OCI-M1 (cell line): Measurements from ENCODE around the gene ATP9B.
A peak's percentile ranks its signal among the peaks of the same experiment; 100 is the strongest.

ENCODE experiments used
- DNase-seq: peaks from one replicate; lab custom pipeline; 2025; lab: John Stamatoyannopoulos, UW

The ATP9B gene

GRCh38 chr18:79396431-79397246 is 327.4 kb downstream of the ATP9B start:
- DNase-seq = peak; percentile 32

DNA sequence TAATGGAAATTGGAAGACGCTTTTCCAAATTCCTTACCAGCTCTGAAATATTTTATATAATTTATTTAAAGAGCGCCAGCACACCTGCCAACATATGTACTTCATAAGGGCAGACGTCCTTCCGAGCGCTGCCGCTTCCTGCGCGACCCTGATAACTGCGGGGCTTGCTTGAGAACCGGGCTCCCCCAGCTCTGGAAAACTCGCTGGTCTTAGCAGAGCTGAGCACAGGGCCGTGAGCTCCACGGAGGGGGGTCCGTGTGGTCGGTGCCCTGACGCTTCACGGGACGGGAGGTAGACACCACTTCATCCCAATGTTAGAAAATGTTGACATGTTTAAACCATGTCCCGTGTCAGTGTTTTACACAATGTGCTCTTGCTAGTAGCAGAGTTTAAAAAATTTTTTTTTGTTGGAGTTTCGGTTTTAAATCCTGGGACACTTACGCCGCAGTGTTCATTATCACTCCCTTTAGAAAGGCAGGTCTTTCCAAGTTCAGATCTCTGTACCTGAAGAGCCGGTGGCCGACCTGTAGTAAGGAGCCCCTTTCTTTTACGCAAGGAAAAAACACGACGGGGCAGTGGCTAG is 328.1 kb downstream of the ATP9B start:
- no peak for DNase-seq

DNA sequence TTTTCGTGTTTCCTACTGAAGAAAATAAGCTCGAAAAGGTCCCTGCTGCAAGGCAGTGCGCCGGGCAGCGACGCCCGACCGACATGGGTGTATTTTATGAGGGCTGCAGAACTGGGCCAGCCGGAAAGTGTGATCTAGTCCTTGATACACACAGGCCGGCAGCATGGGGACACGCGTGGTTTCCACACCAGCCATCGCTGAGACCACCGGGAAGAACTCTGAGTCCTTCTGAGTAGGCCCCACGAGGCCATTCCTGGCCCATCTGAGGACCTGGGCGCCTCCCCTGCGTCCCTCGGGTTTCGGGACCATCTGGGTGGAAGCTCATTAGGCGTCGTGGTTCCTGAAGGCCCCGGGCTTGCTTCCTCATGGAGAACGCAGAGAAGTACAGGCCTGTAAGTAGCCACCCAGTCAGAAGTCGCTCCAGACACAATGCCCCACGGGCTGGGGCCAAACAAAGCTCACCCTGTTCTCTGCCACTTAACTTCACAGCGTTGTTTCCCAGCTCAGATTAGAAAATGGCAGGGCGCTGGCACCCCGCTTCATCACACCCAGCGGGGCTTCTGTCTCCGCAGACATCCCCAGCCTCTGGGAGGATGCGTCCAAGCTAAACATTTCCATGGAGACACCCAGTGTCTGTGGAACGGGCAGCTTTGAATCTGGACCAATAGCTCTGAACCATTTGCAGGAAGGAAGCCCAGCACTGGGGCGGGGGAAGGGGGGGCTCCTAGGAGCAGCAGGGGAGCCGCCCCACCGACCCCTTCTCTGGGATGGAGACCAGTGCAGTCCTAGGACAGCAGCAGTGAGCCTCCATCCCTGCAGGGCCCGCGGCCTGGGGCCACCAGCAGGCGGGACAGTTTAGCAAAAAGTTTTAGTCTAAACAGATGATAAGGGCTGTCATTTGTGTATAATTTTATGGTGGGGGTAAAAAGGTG is 328.9 kb downstream of the ATP9B start:
- no peak for DNase-seq

DNA sequence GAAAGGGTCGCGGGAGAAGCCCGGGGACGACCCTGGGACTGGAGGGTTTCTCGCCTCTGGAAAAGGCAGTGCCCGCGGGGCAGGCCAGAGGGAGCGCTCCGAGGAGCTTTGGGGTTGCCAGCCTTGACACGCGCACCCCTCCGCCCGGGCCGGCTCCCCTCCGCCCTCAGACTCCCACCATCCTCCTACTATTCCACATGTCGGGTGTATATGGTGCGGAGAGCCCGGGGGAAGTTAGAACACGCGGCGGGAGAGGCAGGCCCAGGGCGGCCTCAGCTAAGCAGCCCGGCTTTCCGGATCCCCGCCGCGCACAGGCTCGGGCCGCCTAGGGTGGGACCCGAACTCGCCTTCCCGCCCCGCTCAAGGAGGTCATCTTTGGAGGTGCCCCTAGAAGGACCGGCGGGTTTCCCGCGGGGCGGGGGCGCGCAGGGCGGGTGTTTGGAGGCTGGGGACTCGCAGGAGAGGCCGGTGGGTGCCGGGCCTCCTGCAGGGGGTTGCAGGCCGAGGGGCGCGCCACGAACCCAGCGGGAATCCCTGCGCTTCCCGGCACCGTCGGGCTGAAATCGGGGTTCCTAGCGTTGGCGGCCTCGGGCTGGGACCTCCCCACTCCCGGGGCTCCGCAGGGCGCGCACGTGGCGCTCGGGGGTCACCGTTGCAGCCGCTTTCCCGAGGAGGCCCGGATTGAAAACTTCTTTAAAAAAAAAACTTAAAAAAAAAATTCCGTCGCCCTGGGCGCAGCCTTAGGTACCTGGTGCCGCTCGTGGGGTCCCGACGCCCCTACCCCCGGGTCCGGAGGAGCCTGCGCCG is 330.3 kb downstream of the ATP9B start:
- DNase-seq = no peak

DNA sequence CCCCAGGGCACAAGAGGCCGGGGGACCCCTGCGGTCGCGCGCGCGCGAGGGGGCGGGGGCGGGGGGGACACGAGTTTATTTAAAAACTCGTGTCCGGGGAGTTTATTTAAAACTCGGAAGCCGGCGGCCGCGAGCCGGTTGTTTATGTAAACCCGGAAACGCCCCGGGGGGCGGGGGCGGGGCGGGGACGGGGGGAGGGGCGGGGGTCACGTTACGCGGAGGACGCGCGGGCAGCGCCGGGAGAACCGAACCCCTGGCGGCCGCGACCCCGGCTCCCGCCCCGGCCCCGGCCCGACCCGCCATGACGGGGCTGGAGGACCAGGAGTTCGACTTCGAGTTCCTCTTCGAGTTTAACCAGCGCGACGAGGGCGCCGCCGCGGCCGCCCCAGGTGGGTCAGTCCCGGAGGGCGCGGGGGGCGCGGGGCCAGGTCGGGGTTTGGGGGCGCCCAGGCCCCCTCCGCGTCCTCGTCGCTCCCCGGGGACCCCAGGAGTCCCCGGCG is 330.9 kb downstream of the ATP9B start:
- DNase-seq = peak; percentile 41

DNA sequence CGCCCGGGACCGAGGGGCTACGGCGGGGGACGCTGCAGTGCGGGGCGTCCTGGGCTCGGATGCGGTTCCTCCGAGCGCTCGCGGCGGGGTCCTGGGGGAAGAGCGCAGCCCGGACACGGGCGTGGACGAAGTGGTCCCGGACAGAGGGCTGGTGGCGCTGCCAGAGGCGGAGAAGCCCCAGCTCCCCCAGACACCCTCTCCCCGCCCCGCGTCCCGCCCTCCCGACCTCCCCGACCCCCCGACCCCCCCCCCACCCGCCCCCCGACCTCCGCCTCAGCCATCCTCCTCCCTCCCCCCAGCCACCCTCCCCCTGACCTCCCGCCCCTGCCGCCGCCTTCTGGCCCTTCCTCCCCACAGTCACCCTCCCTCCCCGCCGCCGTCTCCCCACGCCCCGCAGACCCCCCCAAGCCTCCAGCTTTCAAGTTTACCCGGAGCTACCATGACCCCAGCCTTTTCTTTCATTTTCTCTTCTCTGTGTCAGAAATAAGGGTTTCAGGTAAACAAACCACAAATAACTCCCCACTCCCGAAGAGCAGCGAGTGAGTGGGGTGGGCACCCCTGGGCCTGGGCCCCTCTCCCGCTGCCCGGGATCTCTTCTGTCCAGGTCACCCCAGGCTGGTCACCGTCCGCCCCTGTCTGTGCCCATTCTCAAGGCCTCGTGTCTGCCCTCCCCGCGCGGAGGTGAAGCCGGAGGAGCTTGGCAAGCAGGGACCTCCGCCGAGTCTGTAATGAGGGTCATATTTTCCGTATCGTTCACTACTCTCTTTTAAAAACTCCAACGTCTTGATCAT is 331.6 kb downstream of the ATP9B start:
- DNase-seq = no peak

GRCh38 chr18:79401494-79402208 is 332.5 kb downstream of the ATP9B start:
- DNase-seq = no peak

GRCh38 chr18:79402209-79402576 is 333.0 kb downstream of the ATP9B start:
- DNase-seq = no peak

- DNase-seq = no peak
Measured at GRCh38 chr18:79402977-79403722, 334.0 kb downstream of the ATP9B start.

DNA sequence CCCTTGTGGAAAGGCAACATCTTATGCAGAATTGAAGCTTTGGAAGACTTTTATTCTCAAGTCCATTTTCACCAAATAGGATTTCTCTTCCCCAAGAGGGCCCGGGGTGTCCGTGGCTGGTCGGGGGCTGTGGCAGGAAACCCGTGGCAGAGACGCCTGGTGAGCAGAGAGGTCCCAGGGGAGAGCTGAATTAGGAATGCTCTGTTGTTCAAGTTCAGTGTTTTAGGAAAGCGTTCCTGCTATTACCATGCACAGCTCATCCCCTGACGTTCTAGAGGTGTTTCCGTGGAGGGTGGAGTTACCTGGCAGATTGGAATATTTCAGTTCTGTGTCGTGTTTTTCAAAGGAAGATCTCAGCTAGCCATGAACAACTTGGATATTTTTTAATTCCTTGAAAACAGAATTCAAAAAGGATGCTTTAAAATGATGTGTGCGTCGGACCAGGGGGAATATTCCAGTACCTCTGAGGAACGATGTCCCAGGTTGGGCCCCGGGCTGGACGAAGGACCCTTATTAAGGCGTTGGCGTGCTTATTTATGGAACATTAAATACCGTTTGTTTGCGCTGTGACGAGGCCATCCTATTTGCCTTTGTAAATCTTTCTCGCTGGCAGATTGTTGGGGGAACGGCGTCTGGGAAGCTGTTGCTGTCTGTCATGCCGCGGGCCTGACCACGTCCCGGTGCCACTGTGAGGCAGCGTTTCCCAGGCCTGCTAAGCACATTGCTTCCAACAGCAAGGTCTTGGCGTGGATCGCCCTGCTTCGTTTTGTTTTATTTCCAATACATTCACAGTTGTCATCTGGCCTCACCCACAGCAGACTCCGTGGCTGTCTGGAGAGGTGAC is 334.8 kb downstream of the ATP9B start:
- DNase-seq = no peak

- DNase-seq = no peak
Measured at GRCh38 chr18:79404567-79404910, 335.3 kb downstream of the ATP9B start.

- DNase-seq = no peak
Measured at GRCh38 chr18:79405019-79405780, 336.0 kb downstream of the ATP9B start.

- DNase-seq = no peak
Measured at GRCh38 chr18:79405781-79406575, 336.8 kb downstream of the ATP9B start.

GRCh38 chr18:79406708-79407107 is 337.5 kb downstream of the ATP9B start:
- no peak for DNase-seq

DNA sequence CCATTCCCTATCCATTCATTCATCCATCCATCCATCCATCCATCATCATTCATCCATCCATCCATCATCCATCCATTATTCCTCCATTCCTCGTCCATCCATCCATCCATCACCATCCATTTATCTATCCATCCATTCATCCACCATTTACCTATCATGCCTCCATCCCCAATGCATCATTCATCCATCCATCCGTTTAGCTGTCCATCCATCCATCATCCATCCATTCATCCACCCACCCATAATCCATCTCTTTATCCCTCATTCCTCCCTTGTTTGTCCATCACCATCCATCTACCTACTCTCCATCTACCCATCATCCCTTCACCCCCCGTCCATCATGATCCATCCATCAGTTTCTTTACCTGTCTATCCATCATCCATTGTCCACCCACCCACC is 340.1 kb downstream of the ATP9B start:
- no peak for DNase-seq

GRCh38 chr18:79410171-79410641 is 341.0 kb downstream of the ATP9B start:
- DNase-seq = no peak
